GM18861 (cell line): Measurements from ENCODE around the gene TTI1.
A peak's percentile ranks its signal among the peaks of the same experiment; 100 is the strongest.
"Not testable (repeated sequence)": the region's sequence is repeated elsewhere in the genome, so short reads cannot be mapped to it uniquely, and the experiment has no call there.

ENCODE experiments used
- ATAC-seq: cut with Tn5 transposase; IDR thresholded peaks from one replicate; pipeline ENCODE4 v1.9.1; 2021; ENCODE audit not compliant: unreplicated experiment

Gene TTI1

DNA sequence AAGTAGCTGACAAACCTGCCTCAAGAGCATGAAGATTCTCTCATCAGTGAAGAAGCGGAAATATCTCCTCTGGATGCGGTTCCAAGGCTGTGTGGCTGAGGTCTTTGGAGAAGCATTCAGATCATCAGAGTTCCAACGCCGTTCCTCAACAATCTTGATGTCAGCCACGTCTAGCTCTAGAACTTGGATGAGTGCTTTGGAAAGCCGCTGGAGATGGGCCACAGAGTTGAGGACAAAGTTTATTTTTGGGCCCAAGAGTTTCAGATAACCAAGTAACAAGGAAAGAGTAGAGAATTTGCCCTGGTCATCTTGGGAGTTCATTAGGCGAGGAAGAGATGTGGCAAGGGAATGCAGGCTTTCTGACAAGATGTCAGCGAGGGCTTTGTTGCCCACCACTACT lies 20.9 kb downstream of the TTI1 start:
- no peak for ATAC-seq

- ATAC-seq = no peak
These were observed 21.6 kb downstream of the TTI1 start for GRCh38 chr20:38011696-38012095.

GRCh38 chr20:38009416-38009815 lies 23.8 kb downstream of the TTI1 start:
- not testable (repeated sequence) for ATAC-seq

- ATAC-seq = no peak
These were observed 24.9 kb downstream of the TTI1 start for GRCh38 chr20:38008233-38008944.

DNA sequence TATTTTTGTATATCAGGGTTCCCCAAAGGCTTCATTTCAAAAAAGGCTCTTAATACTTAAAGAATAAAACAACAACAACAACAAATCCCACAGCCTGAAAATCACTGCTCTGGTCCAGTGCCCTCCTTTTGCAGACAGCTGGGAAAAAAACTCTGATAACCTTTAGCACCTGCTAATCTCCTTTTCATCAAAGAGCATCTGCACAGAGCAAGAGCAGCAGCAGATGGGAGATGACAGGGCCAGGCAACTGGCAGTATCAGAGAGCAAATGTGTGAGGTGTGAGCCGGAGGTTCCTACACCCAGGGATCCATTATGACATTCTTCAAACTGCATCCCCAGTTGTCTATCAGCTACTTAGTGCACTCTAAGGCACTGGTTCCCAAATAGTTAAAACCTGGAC lies 25.7 kb downstream of the TTI1 start:
- no peak for ATAC-seq

DNA sequence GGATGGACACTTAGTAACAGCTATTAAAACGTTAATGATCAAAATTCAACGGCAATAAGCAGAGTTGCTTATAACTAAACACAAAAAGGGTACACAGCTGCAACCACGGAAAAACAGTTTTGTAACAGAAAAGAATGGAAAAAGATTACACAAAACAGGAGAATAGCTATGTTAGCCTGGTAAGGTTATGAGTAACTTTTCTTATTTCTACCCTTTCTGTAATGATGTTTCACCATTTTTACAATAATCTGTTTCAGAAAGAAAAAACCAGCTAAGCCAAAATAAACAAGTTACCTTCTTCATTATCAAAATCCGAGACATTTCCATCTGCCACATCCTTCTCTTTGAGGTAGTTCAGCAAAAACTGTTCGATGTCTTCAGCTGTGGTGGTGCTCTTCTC lies 27.4 kb downstream of the TTI1 start:
- ATAC-seq = no peak

GRCh38 chr20:38004416-38004815 lies 28.8 kb downstream of the TTI1 start:
- ATAC-seq = no peak

DNA sequence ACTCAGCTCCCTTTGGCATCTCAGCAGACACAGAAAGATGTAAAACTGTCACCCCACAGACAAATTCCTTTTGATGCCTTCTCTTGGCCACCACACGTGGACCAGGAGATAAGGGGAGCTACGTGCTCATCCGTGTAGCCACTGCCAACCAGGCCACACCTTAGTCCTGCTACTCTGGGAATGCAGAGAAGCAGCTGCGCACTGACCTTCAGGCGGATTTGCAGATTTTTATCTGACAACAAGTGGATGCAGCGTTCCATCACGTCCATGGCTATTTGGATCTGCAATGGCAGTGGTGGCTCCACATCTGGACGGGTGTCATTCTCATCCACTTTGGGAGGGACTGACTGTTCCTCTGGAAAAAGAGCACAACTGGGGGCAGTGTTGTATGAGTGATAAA lies 30.8 kb downstream of the TTI1 start:
- ATAC-seq = no peak

DNA sequence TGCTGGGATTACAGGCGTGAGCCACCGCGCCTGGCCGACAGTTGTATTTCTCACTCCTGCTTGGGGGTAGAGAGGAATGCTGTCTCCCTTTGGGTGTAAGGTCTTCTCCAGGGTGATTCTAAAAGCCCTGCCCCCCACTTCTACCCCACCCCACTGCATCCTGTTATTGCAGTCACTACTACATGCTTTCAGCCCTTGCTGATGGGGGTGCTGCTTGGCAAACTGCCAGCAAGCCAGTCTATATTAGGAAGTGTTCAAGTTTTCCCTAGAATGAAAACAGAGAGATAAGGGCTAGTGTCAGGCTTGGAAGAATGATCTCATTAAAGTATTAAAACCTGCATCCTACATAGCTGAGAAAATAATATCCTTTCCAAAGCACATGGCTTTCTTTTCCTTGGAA lies 31.3 kb downstream of the TTI1 start:
- no peak for ATAC-seq

DNA sequence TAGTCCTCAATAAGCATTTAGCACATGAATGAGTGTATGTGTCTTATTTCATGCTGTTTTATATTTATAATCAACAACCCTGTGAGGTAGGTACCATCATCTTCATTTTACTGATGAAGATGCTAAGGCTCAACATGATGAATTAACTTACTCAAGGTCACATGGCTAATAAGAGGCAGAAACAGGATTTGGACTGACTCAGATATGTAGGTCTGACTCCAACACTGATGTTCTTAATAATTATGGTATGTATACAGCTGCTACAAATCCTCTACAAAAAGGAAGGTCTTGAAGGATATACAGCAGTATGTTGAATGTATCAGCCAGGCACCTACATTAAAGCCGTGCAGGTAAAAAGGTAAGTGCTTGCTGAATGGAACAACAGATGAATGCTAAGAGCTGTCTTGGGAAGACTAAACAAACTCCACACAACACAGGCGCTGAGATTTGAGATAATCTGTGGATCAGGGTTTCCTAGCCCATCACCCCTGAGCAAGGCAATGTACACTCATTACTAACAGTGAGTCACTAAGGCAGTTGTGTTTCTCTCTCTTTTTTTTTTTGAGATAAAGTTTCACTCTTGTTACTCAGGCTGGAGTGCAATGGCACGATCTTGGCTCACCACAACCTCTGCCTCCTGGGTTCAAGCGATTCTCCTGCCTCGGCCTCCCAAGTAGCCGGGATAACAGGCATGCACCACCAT lies 31.9 kb downstream of the TTI1 start:
- no peak for ATAC-seq

- ATAC-seq = no peak
These were observed 33.0 kb downstream of the TTI1 start for GRCh38 chr20:38000293-38000692.

- ATAC-seq = no peak
These were observed 33.6 kb downstream of the TTI1 start for GRCh38 chr20:37999526-38000263.

DNA sequence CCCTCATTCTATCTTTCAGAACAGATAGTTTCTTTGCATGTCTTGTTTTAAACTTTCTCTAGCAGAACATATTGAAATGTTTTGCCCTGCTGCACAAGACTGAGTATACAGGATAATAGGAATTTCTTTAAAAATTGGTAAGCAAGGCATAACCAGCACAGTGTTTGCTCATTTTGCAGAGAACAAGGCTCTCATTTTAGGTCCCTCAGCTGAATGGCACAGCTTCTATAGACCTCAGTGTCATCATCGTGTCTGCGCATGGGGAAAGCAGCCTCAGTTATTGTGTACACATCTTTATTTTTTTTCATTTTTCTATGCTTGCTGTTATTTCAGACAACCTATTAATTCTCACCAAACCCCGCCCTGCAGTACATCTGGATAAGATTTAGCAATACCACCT lies 35.7 kb downstream of the TTI1 start:
- ATAC-seq = no peak

GRCh38 chr20:37995856-37996605 lies 37.2 kb downstream of the TTI1 start:
- ATAC-seq = no peak

DNA sequence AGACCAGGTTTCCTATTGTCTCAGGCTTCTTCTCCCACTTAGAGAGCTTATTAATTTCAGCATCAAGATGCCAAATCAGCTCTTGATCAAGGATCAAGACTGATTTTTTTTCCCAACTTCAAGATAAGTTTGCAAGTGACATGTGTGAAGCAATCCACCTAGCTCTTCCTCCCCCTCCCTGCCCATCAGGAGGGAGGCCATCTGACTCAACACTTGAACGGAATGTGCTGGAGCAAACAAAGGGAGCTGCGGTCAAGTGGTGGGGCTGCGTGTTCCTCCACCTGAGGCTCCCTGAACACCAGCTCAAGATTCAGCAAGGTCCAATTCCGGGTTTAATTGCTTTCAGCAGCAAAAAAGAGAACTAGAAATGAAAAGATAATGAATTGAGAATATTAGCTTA lies 38.7 kb downstream of the TTI1 start:
- no peak for ATAC-seq

DNA sequence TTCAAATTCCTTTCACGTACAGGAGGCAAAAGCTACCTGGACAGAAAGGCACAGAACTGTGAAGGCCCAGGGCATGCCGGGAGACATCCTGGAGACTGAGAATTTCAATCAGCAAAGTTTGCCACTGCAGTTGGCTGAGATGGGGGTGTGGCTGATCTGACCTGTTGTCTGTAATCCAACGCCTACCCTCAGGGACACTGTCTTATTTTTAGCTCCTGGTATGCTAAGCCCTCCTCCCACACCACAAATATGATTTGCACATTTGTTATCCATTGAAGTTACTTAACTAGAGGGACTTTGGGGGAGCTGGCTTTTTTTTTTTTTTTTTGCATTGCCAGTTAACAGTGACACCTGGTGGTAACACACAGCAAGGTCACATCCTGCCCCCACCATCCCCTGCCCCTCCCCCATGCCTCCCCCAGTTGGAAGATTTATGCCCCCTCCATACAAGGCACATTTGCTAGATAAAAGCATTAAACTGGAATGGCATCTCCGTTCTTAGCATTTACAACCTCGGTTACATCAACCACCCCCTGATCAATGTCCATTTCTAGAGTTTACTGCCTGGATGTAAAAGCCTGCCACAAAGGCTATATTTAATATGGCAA lies 40.4 kb downstream of the TTI1 start:
- ATAC-seq = no peak

DNA sequence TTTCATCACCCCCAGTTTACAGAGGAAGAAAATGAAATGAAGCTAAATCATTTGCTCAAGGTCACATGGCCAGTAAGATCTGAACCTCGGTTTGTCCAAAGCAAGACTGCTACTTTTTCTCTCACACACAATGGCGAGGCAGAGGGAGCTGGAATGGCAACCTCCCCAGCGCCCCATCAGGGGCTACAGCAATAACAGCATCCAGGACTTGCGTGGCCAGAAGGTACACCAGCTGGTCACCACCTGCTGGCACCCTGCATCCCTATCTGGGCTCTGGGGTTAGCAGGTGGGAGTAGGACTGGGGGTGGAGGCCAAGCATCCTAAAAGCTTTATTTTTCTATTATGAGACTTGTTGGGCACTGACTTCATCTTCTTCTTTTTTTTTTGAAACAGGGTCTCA lies 41.3 kb downstream of the TTI1 start:
- ATAC-seq = no peak

GRCh38 chr20:37991157-37991866 lies 41.9 kb downstream of the TTI1 start:
- no peak for ATAC-seq

DNA sequence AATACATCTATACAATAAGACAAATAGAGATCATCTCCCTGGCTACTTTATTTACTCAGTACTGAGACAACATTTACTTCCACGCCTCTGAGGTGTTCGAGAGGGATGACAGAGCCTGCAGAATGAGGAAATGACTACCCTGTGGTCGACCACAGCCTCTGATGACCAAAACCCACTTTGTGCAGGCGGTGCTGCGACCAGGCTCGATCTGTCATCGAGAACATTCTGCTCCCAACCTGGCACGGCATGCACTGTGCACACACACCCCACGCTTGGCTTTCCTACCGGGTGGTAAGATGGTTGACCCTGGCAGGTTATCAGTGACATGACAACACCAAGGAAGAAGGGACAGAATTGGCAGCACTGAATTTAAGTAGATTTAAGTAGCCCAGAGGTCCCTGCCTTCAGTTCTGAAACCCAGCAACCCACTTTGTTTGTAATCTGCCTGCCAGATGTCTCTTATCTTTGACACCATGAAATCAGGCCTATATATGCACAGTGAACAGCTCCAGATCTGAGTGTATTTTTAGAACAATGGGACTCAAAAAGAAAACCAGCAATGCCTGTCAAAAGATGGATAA lies 42.6 kb downstream of the TTI1 start:
- ATAC-seq = peak; percentile 88
